HG03457 (cell line): ENCODE data around the gene SYAP1.
"Not testable (repeated sequence)": the region's sequence is repeated elsewhere in the genome, so short reads cannot be mapped to it uniquely, and the experiment has no call there.

Experiments
- ATAC-seq: cut with Tn5 transposase; IDR thresholded peaks from one replicate; pipeline ENCODE4 v1.9.1; 2021; ENCODE audit warnings: moderate number of reproducible peaks; ENCODE audit not compliant: unreplicated experiment

The SYAP1 gene, protein sequence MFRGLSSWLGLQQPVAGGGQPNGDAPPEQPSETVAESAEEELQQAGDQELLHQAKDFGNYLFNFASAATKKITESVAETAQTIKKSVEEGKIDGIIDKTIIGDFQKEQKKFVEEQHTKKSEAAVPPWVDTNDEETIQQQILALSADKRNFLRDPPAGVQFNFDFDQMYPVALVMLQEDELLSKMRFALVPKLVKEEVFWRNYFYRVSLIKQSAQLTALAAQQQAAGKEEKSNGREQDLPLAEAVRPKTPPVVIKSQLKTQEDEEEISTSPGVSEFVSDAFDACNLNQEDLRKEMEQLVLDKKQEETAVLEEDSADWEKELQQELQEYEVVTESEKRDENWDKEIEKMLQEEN

DNA sequence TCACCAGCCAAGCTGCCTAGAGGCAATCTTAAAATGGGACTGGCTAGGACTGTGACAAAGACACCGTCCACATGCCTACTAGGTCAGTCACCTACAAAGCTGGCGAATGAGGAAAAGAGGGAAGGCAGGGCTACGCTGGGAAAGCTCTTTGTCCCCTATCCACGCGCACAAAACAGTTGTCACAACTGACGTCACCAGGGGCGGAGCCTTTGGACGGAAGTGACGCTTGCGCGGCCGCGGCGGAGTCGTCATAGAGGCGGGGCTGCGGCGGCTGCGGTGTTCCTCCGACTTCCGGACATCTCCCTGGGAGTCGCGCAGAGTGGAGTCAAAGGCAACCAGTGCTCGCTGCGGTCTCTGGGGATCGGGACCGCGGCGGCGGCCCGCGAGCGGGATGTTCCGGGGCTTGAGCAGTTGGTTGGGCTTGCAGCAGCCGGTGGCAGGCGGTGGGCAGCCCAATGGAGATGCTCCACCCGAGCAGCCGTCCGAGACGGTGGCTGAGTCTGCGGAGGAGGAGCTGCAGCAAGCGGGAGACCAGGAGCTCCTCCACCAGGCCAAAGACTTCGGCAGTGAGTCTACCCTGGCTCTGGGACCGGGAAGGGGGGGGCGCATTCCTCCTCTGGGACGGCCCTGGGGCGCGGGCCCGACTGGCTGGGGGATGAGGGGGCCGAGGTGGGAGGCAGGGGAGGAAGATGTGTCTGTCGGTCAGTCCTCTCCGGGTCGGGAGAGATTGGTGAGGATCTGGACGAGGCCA lies at the start of gene SYAP1:
Gene SYAP1 (plus strand): TSS at position 279 of the 751 bp plus-strand sequence. CDS start 113 bp downstream, at position 392.
- peak; percentile 94 for ATAC-seq

DNA sequence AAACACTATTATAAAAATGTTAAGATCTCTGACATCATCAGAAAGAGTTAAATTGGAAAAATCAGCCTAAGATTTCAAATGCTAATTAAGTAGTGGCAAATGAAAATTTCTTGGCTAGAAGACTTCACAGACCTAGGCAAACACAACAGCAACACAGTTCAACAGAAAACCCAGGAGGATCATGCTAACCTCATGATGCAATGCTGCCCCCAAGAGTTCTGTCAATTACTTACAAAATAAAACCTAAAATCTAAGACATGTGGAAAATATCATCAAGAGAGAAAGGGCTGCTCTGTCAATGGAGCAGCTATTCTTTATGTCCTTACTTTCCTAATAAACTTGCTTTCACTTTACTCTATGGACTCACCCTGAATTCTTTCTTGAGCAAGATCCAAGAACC lies 48.4 kb upstream of the SYAP1 start:
- ATAC-seq = no peak

DNA sequence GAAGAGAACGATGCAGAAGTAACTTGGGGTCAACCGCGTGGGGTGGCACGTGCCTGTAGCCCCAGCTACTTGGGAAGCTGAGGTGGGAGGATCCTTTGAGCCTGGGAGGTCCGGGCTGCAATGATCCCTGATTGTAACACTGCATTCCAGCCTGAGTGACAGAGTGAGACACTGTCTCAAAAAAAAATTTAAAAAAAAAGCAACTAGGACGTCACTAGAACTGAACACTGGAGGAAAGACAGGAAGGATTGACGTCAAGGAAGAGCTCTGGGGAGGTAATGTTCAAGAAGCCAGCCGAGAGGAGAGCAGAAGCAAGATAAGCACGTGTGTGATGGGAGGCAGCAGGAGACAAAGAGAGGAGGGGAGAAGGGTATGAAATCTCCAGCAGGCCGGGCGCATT lies 40.7 kb upstream of the SYAP1 start:
- no peak for ATAC-seq

DNA sequence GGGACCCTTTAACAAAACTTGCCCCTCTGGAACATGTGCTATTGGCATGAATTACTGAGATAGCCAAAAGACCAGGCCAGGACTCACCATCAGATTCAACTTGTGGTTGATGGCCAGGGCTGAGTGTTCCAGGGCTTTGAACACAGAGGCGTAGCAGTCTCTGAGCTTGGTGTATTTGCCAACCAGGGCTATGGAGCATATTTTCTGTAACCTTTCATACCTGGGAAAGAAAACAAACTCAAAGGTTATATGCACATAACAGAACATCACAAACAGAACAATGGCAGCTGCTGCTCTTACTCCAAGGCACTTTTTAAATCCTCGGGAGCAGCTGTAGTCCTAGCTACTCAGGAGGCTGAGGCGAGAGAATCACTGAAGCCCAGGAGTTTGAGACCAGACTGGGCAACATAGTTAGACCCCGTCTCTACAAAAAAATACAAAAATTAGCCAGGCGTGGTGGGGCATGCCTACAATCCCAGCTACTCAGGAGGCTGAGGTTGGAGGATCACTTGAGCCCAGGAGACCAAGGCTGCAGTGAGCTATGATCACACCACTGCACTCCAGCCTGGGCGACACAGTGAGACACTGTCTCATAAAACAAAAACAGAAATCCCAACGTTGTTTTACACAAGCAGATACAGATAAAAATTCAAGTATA lies 36.3 kb upstream of the SYAP1 start:
- no peak for ATAC-seq

DNA sequence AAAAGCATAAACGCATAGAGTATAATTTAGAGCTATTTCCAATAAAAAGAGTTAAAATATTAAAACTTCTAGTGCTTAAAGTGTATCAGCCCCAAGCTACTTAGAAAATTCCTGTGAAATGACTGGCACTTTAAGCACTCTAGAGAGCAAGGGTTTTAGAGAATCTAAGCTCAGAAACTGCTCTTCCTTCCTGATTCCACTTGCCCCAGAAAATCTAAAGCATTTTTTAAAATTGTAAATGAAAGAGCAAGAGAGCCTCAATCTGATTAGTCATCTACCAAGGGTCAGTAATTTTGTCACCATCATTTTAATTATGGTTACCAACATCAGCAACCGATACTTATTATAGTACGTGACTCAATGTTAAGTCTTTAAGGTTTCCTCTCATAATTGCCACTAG lies 31.9 kb upstream of the SYAP1 start:
- no peak for ATAC-seq

DNA sequence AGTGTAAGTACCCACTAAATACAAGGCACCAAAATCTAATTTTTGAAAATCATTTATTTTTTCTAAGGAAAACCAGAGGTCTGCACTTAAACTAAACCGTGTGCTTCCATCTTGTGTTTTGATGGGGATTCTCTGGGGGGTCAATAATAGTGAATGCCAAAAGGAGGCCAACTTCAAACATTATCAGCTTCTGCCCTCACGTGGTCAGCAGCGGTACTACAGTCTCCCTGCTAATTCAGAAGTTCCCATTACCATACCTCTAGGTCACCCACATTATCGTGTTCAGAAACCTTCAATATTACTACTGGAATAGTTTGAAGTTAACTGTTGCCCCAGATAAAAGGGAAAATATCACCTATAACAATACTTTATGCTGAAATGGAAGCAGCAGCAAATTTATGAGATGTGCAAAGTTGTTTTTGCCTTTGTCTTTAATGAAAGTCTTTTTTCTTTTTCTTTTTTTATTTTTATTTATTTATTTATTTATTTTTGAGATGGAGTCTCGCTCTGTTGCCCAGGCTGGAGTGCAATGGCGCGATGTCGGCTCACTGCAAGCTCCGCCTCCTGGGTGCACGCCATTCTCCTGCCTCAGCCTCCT lies 24.2 kb upstream of the SYAP1 start:
- no peak for ATAC-seq

DNA sequence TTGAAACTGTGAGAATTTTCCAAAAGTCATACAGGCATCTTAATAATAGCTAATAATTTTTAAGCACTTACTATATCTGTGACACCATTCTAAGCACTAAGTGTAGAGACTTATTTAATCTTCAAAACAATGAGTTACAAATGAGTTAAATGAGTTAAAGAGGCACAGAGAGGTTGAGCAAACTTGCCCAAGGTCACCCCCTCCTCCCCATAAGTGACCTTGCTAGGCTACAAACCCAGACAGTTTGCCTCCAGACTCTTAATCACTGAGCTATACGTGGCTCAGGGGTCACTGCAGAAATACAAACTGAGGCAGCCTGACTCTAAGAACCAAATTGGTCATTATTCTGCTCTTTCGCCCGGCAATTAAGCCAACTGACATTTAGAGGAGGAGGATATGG lies 22.5 kb upstream of the SYAP1 start:
- no peak for ATAC-seq

DNA sequence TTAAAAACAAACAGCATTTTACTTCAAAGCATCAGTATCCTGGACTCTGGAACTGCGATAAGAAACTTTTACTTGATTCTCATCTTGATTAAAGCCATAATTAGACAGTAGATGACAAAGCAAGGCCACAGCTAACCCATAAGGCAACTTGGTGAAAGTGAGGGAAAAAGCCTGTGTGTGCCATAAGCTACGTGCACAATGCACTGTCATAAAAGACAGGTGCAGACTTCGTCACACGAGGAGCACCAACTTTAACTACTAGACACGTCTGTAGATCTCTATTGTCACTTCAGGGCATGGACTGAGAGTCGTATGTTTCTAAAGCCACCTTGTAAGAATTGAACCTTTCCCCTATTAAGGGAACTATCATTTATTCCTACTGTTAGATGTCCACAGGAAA lies 20.0 kb upstream of the SYAP1 start:
- no peak for ATAC-seq

DNA sequence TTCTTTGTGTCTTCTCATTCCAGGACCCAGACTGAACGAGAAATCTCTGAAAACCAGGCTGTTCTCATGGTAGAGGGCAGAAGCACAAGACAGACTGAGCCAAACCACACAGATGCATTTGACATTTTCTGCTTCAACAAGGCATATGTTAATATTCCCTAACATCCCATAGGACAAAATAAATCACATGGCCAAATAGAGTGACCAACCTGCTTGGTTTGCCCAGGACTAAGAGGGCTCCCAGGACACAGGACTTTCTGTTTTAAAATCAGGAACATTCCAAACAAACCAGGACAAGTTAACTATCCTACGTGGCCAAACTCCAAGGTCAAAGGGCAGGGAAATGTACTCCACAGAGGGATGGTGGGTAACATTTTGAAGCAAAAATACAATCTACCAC lies 18.7 kb upstream of the SYAP1 start:
- ATAC-seq = no peak

DNA sequence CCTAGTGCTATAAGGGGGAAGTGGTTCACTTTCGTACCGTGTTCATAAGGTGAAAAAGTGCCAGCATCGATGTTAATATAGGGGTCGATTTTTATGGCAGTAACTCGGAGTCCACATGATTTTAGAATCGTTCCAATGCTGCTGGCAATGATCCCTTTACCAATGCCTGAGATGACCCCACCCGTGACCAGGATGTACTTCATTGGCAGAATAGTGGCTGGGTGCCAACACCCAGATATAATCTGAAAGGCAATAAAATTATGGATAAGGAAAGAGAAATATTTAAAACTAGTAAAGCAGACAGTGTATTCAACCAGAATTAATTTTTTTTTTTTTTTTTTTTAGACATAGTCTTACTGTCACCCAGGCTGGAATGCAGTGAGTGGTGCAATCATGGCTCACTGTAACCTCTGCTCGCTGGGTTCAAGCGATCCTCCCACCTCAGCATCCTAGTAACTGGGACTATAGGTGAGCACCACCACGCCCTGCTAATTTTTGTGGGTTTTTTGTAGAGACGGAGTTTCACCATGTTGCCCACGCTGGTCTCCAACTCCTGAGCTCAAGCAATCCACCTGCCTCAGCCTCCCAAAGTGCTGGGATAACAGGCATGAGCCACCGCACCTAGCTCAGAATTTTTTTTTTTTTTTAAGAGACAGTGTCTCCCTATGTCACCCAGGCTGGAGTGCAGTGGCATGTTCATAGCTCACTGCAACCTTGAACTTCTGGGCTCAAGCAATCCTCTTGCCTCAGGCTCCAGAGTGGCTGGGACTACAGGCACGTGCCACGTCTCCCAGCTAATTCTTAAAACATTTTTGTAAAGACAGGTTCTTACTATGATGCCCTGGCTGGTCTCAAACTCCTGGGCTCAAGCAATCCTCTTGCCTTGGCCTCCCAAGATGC lies 16.5 kb upstream of the SYAP1 start:
- ATAC-seq = no peak

DNA sequence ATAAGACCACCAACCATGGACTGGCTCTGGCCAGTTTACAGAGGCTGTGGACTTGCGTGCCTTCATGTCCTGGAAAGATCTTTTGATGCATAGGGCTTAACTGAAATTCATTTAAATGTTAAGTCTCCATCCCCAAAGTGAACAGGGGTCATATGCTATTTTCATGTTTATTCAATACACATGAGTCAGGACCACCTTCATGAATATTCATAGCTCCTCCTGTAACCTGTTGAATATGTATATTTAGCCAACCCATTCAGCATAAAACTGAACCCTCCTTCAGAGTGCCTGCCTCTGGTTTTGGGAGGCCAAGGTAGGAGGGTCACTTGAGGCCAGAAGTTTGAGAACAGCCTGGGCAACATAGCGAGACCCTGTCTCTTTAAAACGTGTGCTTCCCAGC lies 14.0 kb upstream of the SYAP1 start:
- no peak for ATAC-seq

DNA sequence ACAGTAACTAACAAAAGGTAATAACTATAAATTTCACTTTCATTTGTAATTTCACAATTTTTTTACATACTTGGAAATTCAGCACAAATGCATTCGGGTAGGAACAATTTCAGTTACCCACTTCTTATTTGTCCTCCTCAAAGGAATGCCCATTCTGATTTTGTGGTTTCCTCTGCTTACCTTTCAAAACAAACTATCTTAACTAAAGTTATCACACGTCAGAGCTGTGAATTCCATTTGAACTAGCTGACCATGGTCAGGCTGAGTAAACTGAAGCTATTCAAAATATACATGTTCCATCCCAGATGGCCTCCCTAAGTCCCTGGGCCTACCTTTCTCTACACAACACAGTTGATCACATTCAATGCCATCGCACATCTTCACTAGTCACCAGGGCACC lies 11.4 kb upstream of the SYAP1 start:
- ATAC-seq = no peak

DNA sequence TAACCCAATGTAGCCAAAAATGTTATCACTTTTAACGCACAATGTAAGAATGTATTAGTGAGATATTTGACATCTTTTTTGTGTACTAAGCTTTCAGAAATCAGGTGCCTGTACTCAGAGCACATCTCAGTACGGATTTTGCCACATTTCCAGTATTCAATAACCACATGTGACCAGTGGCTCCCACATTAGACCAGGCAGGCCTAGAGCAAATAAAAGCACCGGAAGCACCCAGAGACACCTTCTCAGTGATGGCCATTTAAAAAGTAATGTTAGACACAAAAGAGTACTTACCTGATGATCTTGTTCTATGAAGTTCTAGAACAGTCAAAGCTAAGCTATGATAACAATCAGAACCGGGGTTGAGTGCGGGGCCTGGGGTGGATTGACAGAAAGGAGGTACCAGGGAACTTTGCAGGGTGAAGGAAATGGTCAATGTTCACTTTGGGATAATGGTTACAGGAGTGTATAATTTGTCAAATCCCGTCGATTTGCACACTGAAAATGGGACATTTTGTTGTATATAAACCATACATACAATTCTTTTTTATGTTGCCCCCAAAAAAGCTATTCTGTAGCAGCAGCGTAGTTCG lies 8.1 kb upstream of the SYAP1 start:
- ATAC-seq = no peak

DNA sequence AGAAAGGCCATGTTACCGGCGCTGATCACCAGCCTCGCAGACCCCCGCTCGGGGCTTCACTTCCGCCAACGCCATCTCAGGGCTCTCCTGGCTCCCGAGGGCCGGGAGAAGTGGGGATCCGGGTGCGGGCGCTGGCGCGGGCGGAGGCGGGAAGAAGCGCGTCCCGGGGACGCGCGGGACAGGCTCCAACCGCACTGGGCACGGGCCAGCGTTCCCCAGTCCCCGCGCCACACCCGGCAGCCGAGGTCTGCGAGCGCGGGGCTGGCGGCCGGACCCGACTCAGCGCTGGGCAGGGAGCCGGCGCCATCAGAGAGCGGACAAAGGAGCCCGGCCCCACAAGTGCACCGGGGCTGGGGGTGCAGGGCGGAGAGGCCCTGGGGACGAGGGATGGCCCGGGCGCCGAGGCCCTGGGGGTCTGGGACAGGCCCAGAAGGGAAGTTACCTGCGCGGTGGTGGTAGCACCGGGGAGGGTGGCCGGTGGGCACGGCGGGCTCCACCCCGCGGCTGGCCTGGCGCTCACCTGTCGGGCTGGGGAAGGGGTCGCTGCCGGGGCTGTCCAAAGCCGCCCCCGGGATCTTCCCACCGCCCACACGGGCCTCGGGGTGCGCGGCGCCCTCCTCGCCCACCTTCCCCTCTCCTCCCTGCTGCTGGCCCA lies 7.4 kb upstream of the SYAP1 start:
- peak; percentile 21 for ATAC-seq

DNA sequence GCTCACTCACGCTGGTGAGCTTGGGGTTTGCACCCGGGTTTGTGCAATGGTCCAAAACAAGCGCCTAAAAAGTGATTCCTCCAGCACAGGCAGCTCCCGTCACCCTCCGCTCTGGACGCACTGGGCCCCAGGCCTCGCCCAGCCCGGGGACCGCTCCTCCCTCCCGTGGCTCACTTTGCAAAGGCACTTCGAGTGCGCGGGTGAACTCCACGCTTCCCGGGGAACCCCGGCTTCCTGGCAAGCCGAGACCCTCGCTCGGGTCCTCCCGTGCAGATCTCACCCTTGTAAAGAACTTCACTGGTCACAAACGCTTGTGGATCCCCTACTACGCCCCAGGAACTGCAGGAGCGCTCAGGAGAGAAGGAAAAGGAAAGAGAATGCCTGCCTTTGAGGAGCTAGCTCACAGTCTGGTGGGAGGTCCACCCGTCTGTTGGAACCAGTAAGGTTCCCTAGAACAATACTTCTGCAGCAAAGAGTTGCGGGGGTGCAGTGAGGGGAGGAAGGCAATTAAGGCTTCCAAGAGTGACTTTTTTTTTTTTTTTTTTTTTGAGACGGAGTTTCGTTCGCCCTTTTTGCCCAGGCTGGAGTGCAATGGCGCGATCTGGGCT lies 6.8 kb upstream of the SYAP1 start, which contains the start of gene CTPS2:
Gene CTPS2 (minus strand): TSS at position 122 of the 608 bp plus-strand sequence. CDS start 9,767 bp downstream, outside the sequence.
- peak; percentile 80 for ATAC-seq

DNA sequence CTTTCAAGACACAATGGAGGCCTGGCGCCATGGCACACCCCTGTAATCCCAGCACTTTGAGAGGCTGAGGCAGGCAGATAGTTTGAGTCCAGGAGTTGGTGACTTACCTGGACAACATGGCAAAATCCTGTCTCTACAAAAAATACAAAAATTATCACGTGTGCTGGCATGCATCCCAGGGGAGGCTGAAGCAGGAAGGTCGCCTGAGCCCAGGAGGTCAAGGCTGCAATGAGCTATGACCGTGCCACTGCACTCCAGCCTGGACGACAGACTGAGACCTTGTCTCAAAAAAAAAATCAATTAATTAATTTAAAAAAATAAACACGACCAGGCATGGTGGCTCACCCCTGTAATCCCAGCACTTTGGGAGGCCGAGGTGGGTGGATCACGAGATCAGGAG lies 4.9 kb upstream of the SYAP1 start:
- ATAC-seq = no peak

DNA sequence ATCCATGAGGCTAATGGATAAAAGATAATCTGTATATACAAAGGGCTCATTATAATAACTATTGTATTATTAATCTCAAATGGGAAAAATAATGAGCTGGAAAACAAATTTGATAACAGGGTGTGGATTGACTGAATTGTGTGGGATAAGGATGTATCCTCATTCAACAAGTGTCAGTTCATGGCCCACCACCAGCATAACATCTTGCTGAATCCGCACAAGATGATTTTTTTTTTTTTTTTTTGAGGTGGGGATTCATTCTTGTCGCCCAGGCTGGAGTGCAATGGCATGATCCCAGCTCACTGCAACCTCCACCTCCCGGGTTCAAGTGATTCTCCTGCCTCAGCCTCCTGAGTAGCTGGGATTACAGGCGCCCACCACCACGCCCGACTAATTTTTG lies 3.8 kb upstream of the SYAP1 start:
- ATAC-seq = not testable (repeated sequence)

DNA sequence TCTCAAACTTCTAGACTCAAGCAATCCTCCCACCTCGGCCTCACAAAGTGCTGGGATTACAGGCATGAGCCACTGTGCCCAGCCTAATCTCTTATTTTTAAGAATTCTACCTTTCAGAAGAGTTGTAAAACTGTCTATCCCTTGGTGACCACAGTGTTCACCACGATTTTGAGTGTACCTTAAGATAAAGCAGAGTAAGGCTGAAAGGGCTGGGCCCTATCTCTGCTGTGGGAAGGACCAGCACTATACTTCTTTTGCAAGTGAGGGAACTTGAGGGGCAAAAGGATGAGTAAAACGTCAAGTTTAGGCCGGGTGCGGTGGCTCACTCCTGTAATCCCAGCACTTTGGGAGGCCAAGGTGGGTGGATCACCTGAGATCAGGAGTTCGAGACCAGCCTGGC lies 3.0 kb upstream of the SYAP1 start:
- ATAC-seq = not testable (repeated sequence)

DNA sequence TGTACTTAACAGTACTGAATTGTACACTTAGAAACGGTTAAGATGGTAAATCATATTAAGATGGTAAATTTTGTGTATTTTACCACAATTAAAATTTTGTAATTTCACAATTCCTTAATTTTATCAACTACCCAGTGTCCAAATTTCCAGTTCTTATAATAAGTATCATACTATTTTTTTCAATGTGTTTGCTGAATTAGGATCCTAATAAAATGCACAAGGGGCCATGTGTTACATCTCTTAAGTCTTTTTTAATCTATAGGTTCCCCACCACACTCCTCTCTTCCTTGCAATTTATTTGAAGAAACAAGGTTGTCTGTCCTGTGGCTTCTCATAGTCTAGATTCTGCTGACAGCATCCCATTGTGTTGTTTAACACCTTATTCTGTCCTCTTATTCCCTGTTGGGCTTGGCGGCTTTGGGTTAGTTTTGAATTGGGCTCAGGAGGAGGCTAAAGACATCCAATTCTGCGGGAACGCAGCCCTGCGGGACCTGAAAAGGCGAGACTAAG lies 533 bp upstream of the SYAP1 start:
- no peak for ATAC-seq
